HCT116 (cell line): ENCODE data around the gene INAVA.

Source experiments
- CEBPB ChIP-seq: IDR thresholded peaks from 2 replicates; pipeline ENCODE4 v1.6.1; 2012; ENCODE audit warnings: low read depth
- CTCF ChIP-seq, 3 experiments: fragments of 200-600 bp in 1 of 3; sonication (generic) in 1 of 3; IDR thresholded peaks in 2 of 3; conservative IDR thresholded peaks in 1 of 3; 2 replicates each; pipeline ENCODE4 v1.5.1; 2012 to 2017; ENCODE audit warnings: low read depth in 2 of 3, low read length in 2 of 3, antibody characterized with exemption in 1 of 3, borderline replicate concordance in 1 of 3, control low read depth in 1 of 3, mild to moderate bottlenecking in 1 of 3, mixed read lengths in 1 of 3, mixed run types in 1 of 3, moderate library complexity in 1 of 3; ENCODE audit not compliant: insufficient read depth in 1 of 3
- EZH2phosphoT487 ChIP-seq: fragments of 200-600 bp; IDR thresholded peaks from 2 replicates; pipeline ENCODE4 v1.6.1; 2018; ENCODE audit warnings: antibody characterized with exemption, borderline replicate concordance
- RAD21 ChIP-seq: IDR thresholded peaks from 2 replicates; pipeline ENCODE4 v1.6.1; 2012; ENCODE audit warnings: low read depth, mild to moderate bottlenecking
- TF ChIP-seq, protein P1 (sequence below): IDR thresholded peaks from 2 replicates; pipeline ENCODE4 v1.6.1; 2012

DNA sequence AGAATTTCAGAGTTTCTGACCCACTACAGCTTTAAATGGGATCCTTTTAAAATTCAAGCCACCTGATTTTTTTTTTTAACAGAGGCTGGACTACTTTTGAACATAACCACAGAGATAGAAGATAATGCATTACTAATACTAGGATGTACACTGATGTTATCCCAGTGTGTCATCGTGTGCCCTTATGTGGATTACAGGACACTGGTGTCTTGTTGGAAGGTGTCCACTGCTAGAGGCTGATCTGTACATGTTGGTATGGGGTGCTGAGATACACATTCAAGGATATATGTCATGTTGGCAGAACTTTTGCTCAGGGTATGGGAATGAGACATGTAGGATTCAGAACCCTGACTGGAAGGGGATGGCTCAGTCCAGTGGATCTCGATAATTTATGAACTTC, 56.3 kb downstream of the INAVA start:
- TF ChIP-seq CEBPB: no peak
- TF ChIP-seq, protein P1, sequence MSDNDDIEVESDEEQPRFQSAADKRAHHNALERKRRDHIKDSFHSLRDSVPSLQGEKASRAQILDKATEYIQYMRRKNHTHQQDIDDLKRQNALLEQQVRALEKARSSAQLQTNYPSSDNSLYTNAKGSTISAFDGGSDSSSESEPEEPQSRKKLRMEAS: no peak
- TF ChIP-seq CTCF (IDR thresholded peaks at IDR 0.05 in 2 of 3, conservative IDR thresholded peaks at IDR 0.05 in 1 of 3; ENCODE audit: borderline replicate concordance in 1 of 3, insufficient read depth in 1 of 3, low read depth in 2 of 3, low read length in 2 of 3): no peak
- no peak for TF ChIP-seq EZH2phosphoT487
- TF ChIP-seq RAD21: no peak
